Measurements from ENCODE around the gene GDAP2.

GDAP2 gene

GRCh38 chr1:117921991-117922390 lies 7.4 kb downstream of the GDAP2 start:
- no peak overlapping the region for H3K4me3 ChIP-seq (ENCODE audit: low read depth, low read length)
- no peak for DNase-seq (ENCODE audit: low read depth)
- TF ChIP-seq CTCF (IDR thresholded peaks at IDR 0.05; ENCODE audit: low read depth, low read length) (no peak), MYC (IDR thresholded peaks at IDR 0.05; ENCODE audit: low read depth, low read length) (no peak), POLR2A (IDR thresholded peaks at IDR 0.05; ENCODE audit: extremely low read depth, insufficient read length) (no peak), MAX (IDR thresholded peaks at IDR 0.05; ENCODE audit: low read depth, low read length) (no peak)

- TF ChIP-seq CTCF (IDR thresholded peaks at IDR 0.05; ENCODE audit: low read depth, low read length) (no peak), MAX (IDR thresholded peaks at IDR 0.05; ENCODE audit: low read depth, low read length) (no peak)
- DNase-seq (ENCODE audit: low read depth), result no peak
- no peak overlapping the region for H3K4me3 ChIP-seq (ENCODE audit: low read depth, low read length)
Observed at GRCh38 chr1:117919376-117919775, 10.0 kb downstream of the GDAP2 start.

GRCh38 chr1:117911051-117911450 lies 18.4 kb downstream of the GDAP2 start:
- no peak overlapping the region for H3K4me3 ChIP-seq (ENCODE audit: low read depth, low read length)
- DNase-seq (ENCODE audit: low read depth), result no peak
- TF ChIP-seq CTCF (IDR thresholded peaks at IDR 0.05; ENCODE audit: low read depth, low read length) (no peak), POLR2A (IDR thresholded peaks at IDR 0.05; ENCODE audit: extremely low read depth, insufficient read length) (no peak), MAX (IDR thresholded peaks at IDR 0.05; ENCODE audit: low read depth, low read length) (no peak), MYC (IDR thresholded peaks at IDR 0.05; ENCODE audit: low read depth, low read length) (no peak)

- DNase-seq (ENCODE audit: low read depth), result no peak
- H3K4me3 ChIP-seq (ENCODE audit: low read depth, low read length), result no peak overlapping the region
- TF ChIP-seq MAX (IDR thresholded peaks at IDR 0.05; ENCODE audit: low read depth, low read length) (no peak), CTCF (IDR thresholded peaks at IDR 0.05; ENCODE audit: low read depth, low read length) (no peak), POLR2A (IDR thresholded peaks at IDR 0.05; ENCODE audit: extremely low read depth, insufficient read length) (no peak), MYC (IDR thresholded peaks at IDR 0.05; ENCODE audit: low read depth, low read length) (no peak)
Observed at GRCh38 chr1:117905019-117905418, 24.4 kb downstream of the GDAP2 start.

- TF ChIP-seq CTCF (IDR thresholded peaks at IDR 0.05; ENCODE audit: low read depth, low read length), result no peak
- TF ChIP-seq MYC (IDR thresholded peaks at IDR 0.05; ENCODE audit: low read depth, low read length), result no peak
- no peak for TF ChIP-seq POLR2A (IDR thresholded peaks at IDR 0.05; ENCODE audit: extremely low read depth, insufficient read length)
- TF ChIP-seq MAX (IDR thresholded peaks at IDR 0.05; ENCODE audit: low read depth, low read length), result no peak
- no peak overlapping the region for H3K4me3 ChIP-seq (ENCODE audit: low read depth, low read length)
- DNase-seq (ENCODE audit: low read depth), result no peak
Observed at GRCh38 chr1:117904485-117904884, 24.9 kb downstream of the GDAP2 start.

GRCh38 chr1:117902944-117903343 lies 26.5 kb downstream of the GDAP2 start:
- H3K4me3 ChIP-seq (ENCODE audit: low read depth, low read length), result no peak overlapping the region
- TF ChIP-seq CTCF (IDR thresholded peaks at IDR 0.05; ENCODE audit: low read depth, low read length), result no peak
- TF ChIP-seq MAX (IDR thresholded peaks at IDR 0.05; ENCODE audit: low read depth, low read length), result no peak
- no peak for TF ChIP-seq MYC (IDR thresholded peaks at IDR 0.05; ENCODE audit: low read depth, low read length)
- no peak for DNase-seq (ENCODE audit: low read depth)

Data from NB4 (cell line).